HG02571 (cell line): ENCODE data around the gene EID3.
"Not testable (repeated sequence)": the region's sequence is repeated elsewhere in the genome, so short reads cannot be mapped to it uniquely, and the experiment has no call there.

Experiments
- ATAC-seq: cut with Tn5 transposase; IDR thresholded peaks from one replicate; pipeline ENCODE4 v1.9.1; 2021; ENCODE audit warnings: mild to moderate bottlenecking, moderate library complexity; ENCODE audit not compliant: unreplicated experiment

The EID3 gene

GRCh38 chr12:104310751-104311633, 7.5 kb downstream of the EID3 start:
- ATAC-seq: no peak

- no peak for ATAC-seq
Measured at GRCh38 chr12:104312202-104312601, 8.7 kb downstream of the EID3 start.

GRCh38 chr12:104312654-104313053, 9.1 kb downstream of the EID3 start:
- no peak for ATAC-seq

GRCh38 chr12:104313568-104314241, 10.2 kb downstream of the EID3 start:
- no peak for ATAC-seq

GRCh38 chr12:104314242-104314614, 10.7 kb downstream of the EID3 start:
- no peak for ATAC-seq

GRCh38 chr12:104315326-104316224, 12.0 kb downstream of the EID3 start:
- ATAC-seq: no peak

GRCh38 chr12:104316936-104317335, 13.4 kb downstream of the EID3 start:
- ATAC-seq: no peak

- no peak for ATAC-seq
Measured at GRCh38 chr12:104317538-104318210, 14.1 kb downstream of the EID3 start.

GRCh38 chr12:104319028-104319427, 15.5 kb downstream of the EID3 start:
- no peak for ATAC-seq

GRCh38 chr12:104319918-104320626, 16.5 kb downstream of the EID3 start:
- ATAC-seq: no peak

- no peak for ATAC-seq
Measured at GRCh38 chr12:104320627-104321024, 17.1 kb downstream of the EID3 start.

- no peak for ATAC-seq
Measured at GRCh38 chr12:104321949-104322348, 18.4 kb downstream of the EID3 start.

GRCh38 chr12:104322533-104322932, 19.0 kb downstream of the EID3 start:
- ATAC-seq: not testable (repeated sequence)

- no peak for ATAC-seq
Measured at GRCh38 chr12:104323899-104324298, 20.4 kb downstream of the EID3 start.

- ATAC-seq: not testable (repeated sequence)
Measured at GRCh38 chr12:104328278-104328677, 24.7 kb downstream of the EID3 start.

- ATAC-seq: no peak
Measured at GRCh38 chr12:104328790-104329189, 25.3 kb downstream of the EID3 start.

- ATAC-seq: no peak
Measured at GRCh38 chr12:104329707-104330532, 26.4 kb downstream of the EID3 start.

GRCh38 chr12:104331376-104331775, 27.8 kb downstream of the EID3 start:
- ATAC-seq: no peak

- not testable (repeated sequence) for ATAC-seq
Measured at GRCh38 chr12:104332273-104332672, 28.7 kb downstream of the EID3 start.
